NCI-H128 (cell line): ENCODE measurements around the gene RNF150.
"Not testable (repeated sequence)": the region's sequence is repeated elsewhere in the genome, so short reads cannot be mapped to it uniquely, and the experiment has no call there.

ENCODE experiments used
- DNase-seq: peaks from one replicate; lab custom pipeline; 2025; ENCODE audit not compliant: unreplicated experiment; lab: John Stamatoyannopoulos, UW

Gene RNF150

DNA sequence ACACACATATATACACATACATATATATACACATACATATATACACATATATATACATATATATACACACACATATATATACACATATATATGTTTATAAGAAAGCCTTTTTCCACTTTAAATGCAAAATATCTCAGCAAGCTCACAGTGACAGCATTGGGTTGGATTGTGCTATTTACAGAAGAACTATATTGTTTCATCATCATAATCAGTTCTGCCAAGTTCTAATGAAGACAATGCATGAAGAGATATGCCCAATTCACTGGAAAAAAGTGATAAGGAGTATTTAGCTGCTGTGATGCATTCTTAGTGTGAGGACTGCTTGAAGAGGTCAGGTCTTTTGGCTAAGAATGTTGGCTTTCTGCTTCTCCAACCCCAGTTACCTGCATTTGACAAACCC is 54.4 kb downstream of the RNF150 start:
- DNase-seq: no peak

DNA sequence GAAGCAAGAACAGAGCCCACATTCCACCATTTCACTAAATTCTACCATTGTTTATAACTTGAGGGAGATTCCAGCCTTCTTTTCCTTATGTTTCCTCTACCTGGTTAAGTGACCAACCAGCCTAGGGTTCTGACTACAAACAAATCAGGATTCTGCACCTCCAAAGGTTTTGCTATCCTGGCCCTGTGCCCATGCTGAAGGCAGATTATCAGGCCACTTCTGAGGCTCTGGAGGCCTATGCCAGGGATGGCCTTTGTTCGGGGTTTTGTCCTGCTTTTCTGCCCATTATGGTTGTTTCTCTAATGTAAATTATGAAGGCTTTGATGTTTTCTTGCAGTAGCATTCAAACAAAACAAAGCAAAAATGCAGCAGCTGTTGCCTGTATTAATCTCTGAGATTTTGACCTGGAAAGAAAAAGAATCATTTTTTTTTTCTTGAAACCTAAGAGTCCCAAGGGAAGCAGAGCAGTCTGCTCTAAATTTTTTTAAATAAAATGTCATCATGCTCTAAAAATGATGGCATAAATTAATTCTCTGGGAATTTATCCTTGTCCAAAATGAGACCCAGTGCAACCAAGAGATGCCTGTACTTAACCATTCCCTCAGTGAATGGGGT is 55.6 kb downstream of the RNF150 start:
- DNase-seq: no peak

DNA sequence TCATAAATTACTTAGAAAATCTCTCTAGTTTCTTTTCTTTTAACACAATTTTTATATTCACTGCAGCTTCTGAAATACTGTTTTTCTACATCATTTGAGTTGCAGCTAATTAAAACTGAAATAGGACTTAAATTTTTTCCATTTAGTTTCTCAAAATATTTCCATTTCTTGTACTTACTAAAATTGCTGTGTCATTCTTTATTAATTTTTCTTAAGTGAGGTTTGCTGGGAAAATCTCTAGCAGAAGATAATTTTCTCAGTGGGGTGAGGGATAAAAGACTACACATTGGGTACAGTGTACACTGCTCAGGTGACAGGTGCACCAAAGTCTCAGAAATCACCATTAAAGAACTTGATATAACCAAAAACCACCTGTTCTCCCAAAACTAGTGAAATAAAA is 57.7 kb downstream of the RNF150 start:
- DNase-seq: no peak

DNA sequence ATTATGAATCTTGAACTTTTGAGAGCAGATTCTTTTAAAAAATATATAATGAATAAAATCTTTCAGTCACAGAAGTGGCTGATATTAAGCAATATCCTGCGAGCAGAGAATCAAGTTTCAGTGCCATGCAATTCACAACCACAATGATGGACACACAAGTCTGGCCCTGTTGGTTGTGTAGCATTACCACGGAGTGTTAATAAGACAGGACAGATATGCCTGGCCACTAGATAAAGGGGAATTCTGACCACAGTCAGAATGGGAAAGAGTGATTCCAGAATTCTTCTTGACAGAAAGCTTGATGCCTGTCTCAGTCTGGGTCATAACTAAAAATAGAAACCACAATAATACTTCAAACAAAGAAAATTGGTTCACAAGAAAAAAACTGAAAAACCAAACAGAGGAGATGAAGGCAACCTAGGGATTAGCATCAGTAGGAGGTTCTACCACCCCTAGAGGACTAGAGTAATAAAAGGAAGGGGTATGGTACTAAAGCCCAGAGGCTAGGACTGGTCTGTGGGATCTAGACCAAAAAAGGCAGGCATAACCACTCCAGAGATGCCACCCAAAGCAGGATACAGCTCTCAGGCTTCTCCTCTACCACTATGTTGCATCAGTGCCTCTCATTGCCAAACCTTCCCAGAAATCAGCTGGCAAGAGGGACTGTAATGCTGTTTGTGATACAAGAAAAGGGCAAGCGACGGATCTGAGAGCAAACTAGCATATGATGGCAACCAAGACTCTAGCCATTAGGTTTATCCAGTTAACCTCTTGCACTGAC is 59.0 kb downstream of the RNF150 start:
- no peak for DNase-seq

DNA sequence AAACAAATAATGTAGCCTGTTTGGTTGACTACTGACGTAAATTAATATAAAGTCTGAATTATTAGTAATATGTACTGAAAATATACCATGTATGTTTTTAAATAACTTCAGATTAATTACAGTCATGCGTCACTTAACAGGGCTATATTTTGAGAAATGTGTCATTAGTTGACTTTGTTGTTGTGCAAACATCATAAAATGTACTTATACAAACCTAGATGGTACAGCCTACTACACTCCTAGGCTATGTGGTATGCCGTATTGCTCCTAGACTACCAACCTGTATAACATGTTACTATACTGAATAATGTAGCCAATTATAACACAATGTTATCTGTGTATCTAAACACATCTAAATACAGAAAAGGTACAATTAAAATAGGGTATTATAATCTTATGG is 66.6 kb downstream of the RNF150 start:
- no peak for DNase-seq

DNA sequence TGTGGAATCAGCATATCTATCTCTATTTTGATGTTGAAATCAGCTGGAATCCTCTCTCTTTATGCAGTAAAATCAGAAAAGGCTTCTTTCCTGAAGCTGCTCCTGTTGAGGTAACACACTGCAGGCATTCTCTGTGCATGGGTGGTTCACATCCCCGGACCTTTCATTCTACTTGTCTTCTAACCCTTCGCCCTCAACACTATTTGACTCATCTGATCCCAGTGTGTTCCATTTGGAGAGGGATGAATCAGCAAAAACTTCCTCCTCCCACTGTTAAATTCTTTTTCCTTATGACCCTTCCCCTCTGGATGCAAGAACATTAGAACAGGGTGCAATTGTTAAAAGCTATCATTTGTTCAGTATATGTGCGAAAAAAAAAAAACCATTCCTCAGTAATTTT is 67.4 kb downstream of the RNF150 start:
- DNase-seq: no peak

DNA sequence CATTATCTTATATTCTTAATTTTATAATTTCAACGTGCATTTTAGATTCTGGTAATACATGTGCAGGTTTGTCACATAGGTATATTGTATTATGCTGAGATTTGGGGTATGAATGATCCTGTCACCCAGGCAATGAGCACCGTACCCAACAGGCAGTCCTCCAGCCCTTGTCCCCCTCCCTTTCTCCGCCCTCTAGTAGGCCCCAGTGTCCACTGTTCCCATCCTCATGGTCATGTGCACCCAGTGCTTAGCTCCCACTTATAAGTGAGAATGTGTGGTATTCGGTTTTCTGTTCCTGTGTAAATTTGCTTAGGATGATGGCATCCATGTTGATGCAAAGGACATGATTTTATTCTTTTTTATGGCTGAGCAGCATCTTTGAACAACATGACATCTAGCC is 70.6 kb downstream of the RNF150 start:
- no peak for DNase-seq

DNA sequence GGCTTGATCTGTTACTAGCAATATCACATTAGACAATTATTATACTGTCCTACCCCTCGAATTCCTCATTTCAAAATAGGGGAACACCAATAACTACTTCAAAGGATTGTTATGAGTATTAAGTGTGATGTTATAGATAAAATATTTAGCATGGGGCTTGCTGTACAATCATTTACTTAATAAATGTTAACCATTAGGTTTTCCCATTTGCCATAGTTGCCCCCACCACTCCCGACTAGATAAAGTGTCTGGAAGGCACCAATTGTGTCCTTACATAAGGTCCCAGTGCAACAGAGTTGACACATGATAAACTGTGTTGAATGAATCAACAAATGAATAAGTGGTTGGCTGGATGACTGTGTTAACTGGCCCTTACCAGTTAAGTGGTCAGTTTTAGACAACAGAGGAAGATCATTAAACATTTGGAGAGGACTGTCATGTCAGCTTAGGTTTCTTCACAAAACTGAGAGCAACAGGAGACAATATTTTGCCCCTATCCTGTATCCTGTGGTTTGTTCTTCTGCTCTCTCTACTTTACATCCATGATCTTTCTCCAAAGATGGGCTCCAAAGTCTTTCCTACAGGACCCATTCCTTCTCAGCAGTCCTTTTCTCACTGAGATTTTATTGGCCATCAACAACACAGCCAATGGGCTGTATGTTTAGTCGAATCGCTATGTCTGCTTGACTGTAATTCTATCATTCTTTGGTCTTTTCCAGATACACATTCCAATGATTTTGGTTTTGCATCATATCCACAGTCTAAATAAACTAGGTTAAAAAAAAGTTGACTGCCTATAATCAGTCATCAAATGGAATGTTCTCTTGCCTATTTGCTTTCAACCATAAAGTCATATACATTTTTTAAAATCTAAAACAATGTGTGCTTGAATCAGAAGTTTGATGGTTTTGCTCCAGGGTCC is 74.4 kb downstream of the RNF150 start:
- no peak for DNase-seq

DNA sequence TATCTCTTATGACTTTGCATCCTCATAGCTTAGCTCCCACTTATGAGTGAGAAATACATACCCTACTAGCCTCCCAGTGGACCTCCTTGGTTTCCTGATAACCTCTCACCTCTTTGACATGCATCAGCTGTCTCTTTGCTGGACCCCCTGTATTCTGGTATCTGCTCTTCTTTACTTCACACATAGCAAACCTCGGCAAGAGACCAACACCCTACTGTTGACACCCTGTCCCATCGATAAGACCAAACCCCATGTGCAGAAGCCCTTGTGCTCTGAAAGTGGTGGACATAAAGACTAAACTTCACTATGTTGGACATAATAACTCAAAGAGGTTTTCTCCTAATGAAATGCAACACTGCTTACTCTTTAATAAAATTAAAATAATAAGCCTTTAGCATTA is 75.7 kb downstream of the RNF150 start:
- no peak for DNase-seq

DNA sequence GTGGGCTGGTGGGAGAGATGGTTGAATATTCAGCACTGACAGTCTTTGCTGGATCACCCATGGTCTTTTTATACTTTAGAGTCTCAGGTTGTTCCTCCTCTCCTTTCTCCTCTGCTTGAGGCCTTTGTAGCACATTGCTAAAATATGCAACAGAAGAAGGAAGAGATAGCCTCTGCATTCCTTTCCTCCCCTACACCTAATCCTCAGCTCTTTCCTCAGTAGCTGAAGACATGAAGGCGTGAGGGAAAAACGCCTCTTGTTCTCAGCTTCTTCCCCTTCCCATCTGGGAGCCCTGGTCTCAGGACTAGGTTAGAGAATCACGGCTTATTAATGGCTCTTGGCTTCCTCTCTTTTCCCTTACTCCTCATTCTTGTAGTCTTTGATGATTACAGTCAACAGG is 76.8 kb downstream of the RNF150 start:
- DNase-seq: no peak

DNA sequence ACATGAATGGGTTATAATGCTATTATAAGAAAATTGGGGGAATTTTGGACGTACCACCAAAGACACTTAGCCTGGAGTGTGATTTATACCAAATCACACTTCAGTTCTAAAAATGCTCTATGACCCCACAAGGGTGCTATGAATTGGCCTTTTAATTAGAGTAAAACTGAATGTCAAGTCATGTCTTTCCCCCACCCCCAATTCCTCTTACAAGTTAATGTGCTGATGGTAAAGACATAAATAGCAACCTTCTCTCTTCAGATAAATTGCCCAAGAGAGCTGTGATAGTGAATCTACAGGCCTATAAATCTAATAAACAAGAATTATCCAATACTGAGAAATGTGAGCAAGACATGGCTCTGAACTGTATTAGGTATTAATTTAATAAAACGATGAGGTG is 78.8 kb downstream of the RNF150 start:
- DNase-seq: no peak

DNA sequence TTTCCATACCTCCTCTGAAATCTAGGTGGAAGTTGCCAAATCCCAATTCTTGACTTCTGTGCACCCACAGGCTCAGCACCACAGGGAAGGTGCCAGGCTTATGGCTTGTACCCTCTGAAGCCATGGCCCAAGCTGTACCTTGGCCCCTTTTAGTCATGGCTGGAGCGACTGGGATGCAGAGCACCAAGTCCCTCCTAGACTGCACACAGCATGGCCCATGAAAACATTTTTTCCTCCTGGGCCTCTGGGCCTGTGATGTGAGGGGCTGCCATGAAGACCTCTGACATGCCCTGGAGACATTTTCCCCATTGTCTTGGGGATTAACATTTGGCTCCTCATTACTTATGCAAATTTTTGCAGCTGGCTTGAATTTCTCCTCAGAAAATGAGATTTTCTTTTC is 82.3 kb downstream of the RNF150 start:
- DNase-seq: not testable (repeated sequence)

DNA sequence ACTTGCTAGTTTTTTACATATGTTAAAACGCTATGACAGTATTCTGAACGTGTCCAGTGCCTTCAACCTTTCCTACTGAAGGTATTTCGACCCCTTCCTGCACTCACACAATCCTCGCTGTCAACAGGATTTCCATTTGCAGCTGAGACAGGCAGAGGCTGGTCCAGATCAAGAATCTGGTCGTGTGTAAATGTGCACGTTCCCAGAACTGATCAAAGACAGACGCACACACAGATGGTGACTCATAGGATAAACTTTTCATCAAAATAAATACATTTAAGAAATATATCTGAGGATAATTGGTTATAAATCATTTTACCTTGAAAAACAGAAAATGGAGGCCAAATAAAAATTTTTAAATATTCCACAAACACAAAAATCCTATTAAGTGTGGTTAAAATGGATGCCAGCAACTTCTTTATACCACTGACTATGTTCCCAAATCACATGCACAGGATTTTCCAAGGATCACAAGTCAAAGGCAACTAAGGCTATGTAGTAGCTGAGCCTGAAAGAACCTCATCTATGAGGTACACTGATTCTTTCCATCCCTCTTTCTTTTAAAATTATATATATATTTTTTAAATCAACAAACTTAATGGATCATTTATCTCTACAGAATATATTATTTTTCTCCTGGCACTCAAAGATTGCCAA is 85.9 kb downstream of the RNF150 start:
- no peak for DNase-seq

DNA sequence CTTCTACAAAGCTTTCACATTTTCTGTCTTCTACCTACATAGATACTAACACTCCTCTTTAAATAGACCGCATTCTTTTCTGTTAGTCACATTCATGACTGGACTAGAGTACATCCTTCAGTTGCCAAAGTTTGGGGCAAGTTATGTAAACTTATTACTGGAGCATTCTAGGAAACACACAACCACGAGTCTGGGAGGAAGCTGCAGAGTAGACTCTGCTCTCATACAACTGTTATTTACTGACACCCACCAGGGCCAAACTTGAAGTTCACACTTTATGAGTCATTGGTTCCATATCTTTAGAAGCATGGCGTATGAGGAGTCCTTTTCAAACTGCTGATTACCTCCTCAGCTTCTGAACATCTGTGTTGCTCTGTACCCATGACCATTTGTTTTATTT is 87.0 kb downstream of the RNF150 start:
- no peak for DNase-seq

DNA sequence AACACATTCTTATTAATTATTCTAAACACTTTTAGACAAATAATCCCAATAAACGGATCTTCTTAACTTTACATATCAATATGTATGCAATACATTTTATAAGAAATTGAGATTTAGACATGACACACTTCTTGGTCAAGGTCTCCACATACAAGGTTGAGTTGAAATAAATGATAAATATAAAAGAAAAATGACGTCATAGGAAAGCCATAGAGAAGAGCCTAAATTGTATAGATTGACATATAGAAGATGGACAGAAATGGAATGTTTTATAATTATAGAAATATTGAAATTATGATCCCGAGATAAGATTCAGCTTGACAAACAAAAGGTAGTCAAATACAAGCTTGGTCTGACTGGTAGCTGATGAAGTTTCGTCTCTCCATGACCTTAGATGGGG is 87.4 kb downstream of the RNF150 start:
- no peak for DNase-seq

DNA sequence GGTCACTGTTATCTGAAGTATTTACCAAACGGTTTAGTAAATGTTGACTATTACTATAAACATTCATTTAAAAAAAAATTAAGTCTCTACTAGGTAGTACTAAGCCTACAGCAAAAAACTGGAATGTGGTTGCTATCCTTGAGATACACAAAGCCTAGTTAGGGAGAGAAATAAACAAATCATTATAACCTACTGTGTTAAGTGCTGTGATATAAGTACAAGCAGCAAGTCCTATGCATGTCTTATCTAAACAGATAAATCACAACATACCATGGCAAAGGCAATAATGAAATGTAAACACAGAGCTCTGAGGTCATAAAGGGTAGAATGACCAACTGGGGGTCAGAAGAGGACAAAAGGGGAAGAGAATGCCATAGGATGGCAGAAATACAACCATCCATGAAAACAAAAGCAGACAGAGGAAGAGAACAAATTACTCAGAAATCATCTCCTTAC is 92.2 kb downstream of the RNF150 start:
- DNase-seq: no peak

DNA sequence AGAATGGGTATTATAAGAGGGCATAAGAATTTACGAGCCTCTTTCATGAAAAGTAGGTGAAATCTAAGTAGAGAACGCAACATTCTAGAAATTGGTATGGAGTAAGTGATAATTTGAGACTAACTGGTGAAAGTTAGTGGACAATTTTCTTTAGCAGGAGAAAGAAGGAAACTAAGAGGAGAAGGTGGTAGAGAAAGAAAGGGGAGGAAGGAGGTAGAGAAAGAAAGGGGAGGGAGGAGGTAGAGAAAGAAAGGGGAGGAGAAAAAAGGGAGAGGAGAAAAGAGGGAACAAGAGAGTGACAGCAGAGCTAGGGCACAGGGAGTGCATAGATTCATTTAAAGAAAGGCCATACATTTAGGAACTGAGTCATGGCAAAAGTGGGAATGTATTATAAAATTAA is 94.1 kb downstream of the RNF150 start:
- DNase-seq: no peak

DNA sequence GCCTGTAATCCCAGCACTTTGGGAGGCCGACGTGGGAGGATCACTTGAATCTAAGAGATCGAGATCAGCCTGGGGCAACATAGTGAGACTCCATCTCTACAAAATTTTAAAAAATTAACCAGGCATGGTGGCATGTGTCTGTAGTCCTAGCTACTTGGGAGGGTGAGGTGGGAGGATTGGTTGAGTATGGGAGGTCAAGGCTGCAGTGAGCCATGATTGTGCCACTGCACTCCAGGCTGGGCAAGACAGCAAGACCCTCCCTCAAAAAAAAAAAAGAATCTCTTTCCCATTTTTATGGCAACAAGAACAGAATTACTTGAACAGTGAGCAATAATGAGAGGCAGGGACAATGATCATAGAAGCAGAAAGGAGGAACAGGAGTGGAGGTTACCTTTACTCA is 94.8 kb downstream of the RNF150 start:
- no peak for DNase-seq

DNA sequence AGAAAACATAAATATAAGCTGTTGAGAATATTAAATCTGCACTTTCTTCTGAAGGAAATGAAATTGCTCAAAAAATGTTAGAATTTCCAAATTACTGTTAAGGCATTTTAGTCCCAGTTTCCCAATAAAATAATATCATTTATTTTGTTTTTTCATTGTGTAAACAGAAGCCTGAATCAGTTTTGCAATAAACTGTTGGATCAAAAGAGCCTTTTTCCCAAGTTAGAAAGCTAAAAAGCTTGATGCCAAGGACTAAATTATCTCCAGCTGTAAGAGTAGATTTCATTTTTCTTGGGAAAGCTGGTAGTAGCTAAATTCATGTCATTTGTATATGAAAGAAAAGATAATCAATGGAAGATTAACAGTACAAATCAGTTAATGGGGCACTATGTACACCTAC is 95.8 kb downstream of the RNF150 start:
- DNase-seq: no peak

DNA sequence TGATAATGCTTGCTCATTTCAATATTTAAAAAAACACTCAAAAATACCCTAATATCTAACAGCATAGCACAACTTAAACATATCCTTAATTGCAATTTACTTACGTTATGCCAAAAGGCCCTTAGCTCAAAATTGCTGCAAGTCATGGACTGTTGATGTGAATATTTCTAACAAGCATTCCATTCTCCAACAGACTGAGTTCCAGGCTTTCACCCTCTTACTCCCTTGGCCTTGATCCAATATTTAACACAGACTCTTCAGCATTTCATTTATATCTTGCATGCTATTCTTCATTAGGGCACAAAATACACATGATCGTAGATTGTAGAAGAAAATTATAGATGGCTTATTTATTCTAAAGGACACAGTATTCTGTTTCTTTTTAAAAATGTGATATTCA is 96.5 kb downstream of the RNF150 start:
- no peak for DNase-seq

DNA sequence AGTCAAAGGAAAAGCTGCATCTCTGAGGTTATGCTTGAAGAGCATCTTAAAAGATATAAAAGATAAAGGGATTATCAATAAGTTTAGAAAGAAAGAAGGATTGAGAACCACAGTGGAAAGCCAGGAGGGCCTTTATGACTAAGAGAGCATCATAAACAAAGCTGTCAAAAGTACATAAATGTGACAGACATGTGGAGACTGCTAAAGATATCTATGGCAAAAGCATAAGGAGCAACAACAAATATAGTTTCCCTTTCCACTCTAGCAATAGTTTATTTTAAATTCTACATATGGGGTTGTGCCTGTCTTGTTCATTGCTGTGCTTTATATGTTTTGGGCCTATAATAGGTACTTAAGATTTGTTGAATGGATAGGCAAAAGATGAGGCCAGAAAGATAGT is 97.3 kb downstream of the RNF150 start:
- DNase-seq: no peak
